HepG2 (cell line): ENCODE measurements around the gene CCDC85C. TPM values are rescaled to one million over a fixed set of nuclear protein-coding genes. Genes with fewer than 3 reads are reported as not detected.

Experiments used
- FOXJ3 ChIP-seq: sonication (generic); formaldehyde crosslinking; IDR thresholded peaks from 2 replicates; pipeline ENCODE4 v1.4.0; 2020; ENCODE audit warnings: missing genetic modification reagents, mild to moderate bottlenecking, borderline replicate concordance
- NFE2 ChIP-seq: sonication (generic); formaldehyde crosslinking; IDR thresholded peaks from 2 replicates; pipeline ENCODE4 v1.4.0; 2020; ENCODE audit warnings: missing genetic modification reagents
- RBM39 ChIP-seq: fragments of 200-400 bp; formaldehyde crosslinking; IDR thresholded peaks from one replicate; pipeline ENCODE4 v1.6.1; 2018; ENCODE audit warnings: antibody characterized with exemption, mild to moderate bottlenecking, low read depth, low read length; ENCODE audit not compliant: poor library complexity, severe bottlenecking
- REPIN1 ChIP-seq: sonication (generic); formaldehyde crosslinking; IDR thresholded peaks from 2 replicates; pipeline ENCODE4 v1.8.0; 2022; ENCODE audit warnings: missing genetic modification reagents, low read depth, mild to moderate bottlenecking, borderline replicate concordance
- SOX6 ChIP-seq, 2 experiments: fragments of 450-650 bp in 1 of 2; sonication (generic) in 1 of 2; formaldehyde crosslinking in 1 of 2; IDR thresholded peaks; 2 replicates each; pipeline versions ENCODE4 v1.4.0 to v1.6.1; 2017 to 2020; ENCODE audit warnings: antibody characterized with exemption in 1 of 2, mild to moderate bottlenecking in 1 of 2, missing genetic modification reagents in 1 of 2
- ZMAT3 ChIP-seq: sonication (generic); formaldehyde crosslinking; conservative IDR thresholded peaks from 2 replicates; pipeline ENCODE4 v1.7.0; 2021; ENCODE audit warnings: missing genetic modification reagents
- ZNF430 ChIP-seq: sonication (generic); formaldehyde crosslinking; IDR thresholded peaks from 2 replicates; pipeline ENCODE4 v1.9.0; 2021; ENCODE audit warnings: mild to moderate bottlenecking, missing genetic modification reagents
- polyA plus RNA-seq, 8 experiments: library from polyadenylated mRNA; depleted of rRNA in 3 of 8; stranded (reverse) in 7 of 8; unstranded in 1 of 8; fragments of >200 nt; fragmentation: Illumina TruSeq in 4 of 8; extraction: Trizol in 4 of 8; gene quantifications; 2 replicates each; pipeline versions ENCODE4 v1.2.1 to v1.2.3, GENCODE V29; 2011 to 2016; ENCODE audit warnings: low read depth in 4 of 8, missing spikeins in 1 of 8, mixed read lengths in 1 of 8; ENCODE audit not compliant: insufficient read depth in 1 of 8
- total RNA-seq, 5 experiments: library from RNA; depleted of rRNA; stranded (reverse); fragments of >200 nt; fragmentation: Illumina TruSeq; extraction: Trizol; gene quantifications; 2 replicates each; pipeline ENCODE4 v1.2.3, GENCODE V29; 2016; ENCODE audit warnings: low read depth in 1 of 5
- TF ChIP-seq, protein P1 (sequence below): sonication (generic); formaldehyde crosslinking; IDR thresholded peaks from 2 replicates; pipeline ENCODE4 v1.4.0; 2020; ENCODE audit warnings: missing genetic modification reagents, borderline replicate concordance
- TF ChIP-seq, protein P2 (sequence below): sonication (generic); formaldehyde crosslinking; IDR thresholded peaks from 2 replicates; pipeline ENCODE4 v1.5.0; 2020; ENCODE audit warnings: mild to moderate bottlenecking, low read depth, missing genetic modification reagents, borderline replicate concordance
- TF ChIP-seq, protein P3 (sequence below): sonication (generic); formaldehyde crosslinking; IDR thresholded peaks from 2 replicates; pipeline ENCODE4 v1.8.0; 2022; ENCODE audit warnings: mild to moderate bottlenecking, missing genetic modification reagents, moderate library complexity
- TF ChIP-seq, protein P4 (sequence below): sonication (generic); formaldehyde crosslinking; IDR thresholded peaks from 2 replicates; pipeline ENCODE4 v1.4.0; 2020; ENCODE audit warnings: missing genetic modification reagents

CCDC85C gene
- total and polyA plus RNA-seq, 2 of the 13 experiments (the other 11 are each of a cell fraction or from before 2014, with no cell fraction given) = 18.8 to 43.8 TPM

- TF ChIP-seq SOX6 (IDR thresholded peaks at IDR 0.05) (no peak), SOX6 (CRISPR knock-in tag; IDR thresholded peaks at IDR 0.05) (no peak), ZNF430 (CRISPR knock-in tag) (no peak), REPIN1 (no peak), RBM39 (no peak), NFE2 (no peak), ZMAT3 (CRISPR knock-in tag) (no peak), FOXJ3 (CRISPR knock-in tag) (no peak)
- TF ChIP-seq, protein P1, sequence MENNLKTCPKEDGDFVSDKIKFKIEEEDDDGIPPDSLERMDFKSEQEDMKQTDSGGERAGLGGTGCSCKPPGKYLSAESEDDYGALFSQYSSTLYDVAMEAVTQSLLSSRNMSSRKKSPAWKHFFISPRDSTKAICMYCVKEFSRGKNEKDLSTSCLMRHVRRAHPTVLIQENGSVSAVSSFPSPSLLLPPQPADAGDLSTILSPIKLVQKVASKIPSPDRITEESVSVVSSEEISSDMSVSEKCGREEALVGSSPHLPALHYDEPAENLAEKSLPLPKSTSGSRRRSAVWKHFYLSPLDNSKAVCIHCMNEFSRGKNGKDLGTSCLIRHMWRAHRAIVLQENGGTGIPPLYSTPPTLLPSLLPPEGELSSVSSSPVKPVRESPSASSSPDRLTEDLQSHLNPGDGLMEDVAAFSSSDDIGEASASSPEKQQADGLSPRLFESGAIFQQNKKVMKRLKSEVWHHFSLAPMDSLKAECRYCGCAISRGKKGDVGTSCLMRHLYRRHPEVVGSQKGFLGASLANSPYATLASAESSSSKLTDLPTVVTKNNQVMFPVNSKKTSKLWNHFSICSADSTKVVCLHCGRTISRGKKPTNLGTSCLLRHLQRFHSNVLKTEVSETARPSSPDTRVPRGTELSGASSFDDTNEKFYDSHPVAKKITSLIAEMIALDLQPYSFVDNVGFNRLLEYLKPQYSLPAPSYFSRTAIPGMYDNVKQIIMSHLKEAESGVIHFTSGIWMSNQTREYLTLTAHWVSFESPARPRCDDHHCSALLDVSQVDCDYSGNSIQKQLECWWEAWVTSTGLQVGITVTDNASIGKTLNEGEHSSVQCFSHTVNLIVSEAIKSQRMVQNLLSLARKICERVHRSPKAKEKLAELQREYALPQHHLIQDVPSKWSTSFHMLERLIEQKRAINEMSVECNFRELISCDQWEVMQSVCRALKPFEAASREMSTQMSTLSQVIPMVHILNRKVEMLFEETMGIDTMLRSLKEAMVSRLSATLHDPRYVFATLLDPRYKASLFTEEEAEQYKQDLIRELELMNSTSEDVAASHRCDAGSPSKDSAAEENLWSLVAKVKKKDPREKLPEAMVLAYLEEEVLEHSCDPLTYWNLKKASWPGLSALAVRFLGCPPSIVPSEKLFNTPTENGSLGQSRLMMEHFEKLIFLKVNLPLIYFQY = no peak
- TF ChIP-seq, protein P2, sequence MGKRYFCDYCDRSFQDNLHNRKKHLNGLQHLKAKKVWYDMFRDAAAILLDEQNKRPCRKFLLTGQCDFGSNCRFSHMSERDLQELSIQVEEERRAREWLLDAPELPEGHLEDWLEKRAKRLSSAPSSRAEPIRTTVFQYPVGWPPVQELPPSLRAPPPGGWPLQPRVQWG (CRISPR knock-in tag) = no peak
- TF ChIP-seq, protein P3, sequence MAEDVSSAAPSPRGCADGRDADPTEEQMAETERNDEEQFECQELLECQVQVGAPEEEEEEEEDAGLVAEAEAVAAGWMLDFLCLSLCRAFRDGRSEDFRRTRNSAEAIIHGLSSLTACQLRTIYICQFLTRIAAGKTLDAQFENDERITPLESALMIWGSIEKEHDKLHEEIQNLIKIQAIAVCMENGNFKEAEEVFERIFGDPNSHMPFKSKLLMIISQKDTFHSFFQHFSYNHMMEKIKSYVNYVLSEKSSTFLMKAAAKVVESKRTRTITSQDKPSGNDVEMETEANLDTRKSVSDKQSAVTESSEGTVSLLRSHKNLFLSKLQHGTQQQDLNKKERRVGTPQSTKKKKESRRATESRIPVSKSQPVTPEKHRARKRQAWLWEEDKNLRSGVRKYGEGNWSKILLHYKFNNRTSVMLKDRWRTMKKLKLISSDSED (CRISPR knock-in tag) = no peak
- TF ChIP-seq, protein P4, sequence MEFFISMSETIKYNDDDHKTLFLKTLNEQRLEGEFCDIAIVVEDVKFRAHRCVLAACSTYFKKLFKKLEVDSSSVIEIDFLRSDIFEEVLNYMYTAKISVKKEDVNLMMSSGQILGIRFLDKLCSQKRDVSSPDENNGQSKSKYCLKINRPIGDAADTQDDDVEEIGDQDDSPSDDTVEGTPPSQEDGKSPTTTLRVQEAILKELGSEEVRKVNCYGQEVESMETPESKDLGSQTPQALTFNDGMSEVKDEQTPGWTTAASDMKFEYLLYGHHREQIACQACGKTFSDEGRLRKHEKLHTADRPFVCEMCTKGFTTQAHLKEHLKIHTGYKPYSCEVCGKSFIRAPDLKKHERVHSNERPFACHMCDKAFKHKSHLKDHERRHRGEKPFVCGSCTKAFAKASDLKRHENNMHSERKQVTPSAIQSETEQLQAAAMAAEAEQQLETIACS = no peak
Observed at GRCh38 chr14:99596071-99596627, 7.9 kb downstream of the CCDC85C start (continued).
